Measurements from ENCODE around the gene AVEN.

The AVEN gene

DNA sequence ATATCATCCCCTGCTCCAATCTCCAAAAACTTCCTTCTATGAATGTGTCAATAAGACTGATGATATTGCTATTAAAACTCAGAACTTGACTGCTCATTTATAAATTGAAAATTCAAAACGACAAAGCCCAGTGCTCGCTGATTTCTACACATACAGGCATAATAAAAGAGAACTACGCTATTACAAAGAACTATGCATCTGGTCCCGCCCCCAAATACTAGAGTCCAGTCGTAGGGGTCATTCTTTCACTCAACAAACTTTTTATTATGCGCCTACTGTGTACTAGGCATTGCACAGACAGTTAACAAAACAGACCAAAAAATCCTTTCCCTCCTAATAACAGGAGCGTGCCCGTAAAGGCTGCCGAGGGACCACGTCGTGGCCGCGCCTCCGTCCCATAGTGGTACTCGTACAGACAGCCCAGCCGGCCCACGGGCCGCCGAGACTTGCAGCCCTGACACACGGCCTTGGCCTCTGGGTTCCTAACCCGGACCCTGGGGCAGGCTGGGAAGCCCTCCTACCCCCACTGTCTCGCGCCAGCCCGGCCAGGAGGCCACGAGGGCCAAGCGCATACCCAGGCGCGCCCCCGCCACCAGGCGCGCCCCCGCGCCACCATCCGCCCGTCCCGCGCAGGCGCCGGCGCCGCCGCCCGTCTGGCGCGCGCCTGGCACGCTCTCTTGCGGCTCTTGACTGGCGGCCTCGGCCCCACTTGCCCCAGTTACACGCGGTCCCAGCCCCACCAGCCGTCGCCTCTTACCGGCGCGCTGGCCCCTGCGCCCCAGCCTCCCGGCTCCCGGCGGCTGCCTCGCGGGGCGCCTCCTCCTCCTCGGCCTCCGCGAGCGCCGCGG, 757 bp downstream of the AVEN start:
- no peak for TF ChIP-seq CTCF (IDR thresholded peaks at IDR 0.05; ENCODE audit: low read depth, low read length)
- H3K27me3 ChIP-seq = no peaks in the 10 kb centered on the region
- no peaks in the 10 kb centered on the region for H3K36me3 ChIP-seq
- H3K4me1 ChIP-seq = no peaks in the 10 kb centered on the region
- H3K4me3 ChIP-seq (ENCODE audit: low read depth, low read length) = peak overlapping the region; percentile 92
- H3K9me3 ChIP-seq = no peaks in the 10 kb centered on the region
- peak; percentile 86 for DNase-seq

DNA sequence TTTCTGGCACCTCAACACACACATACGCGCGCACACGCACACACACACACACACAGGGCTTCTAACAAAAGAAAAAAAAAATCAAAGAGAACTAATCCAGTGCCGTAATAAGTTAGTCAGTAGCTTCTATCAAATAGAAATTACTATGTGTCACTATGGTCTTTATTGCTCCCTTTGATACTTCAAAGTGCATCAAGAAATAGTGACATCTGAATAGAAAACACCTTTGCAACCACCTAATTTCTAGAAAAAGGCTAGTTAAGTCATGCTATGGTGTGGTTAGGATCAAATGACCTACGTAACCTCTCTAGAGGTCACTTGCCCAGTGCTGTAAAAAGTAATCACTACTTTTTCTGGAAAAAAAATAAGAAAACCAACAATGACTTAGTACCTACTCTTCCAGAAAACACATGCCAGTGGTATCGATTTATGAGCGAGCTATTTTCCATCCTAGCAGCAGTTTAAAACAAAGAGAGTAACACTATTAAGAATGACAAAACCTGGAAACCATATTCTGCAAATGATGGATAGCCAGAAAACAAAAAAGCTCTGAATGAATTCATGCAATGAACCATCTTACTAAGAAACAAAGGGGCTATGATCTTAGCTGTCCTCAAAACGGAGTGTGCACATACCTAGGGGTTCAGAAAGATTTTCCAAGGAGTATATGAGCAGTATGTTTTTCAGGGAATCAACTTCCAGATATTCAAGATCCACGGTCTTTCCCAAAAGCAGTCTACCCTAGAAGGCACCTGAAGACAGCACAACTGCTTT, 6.8 kb downstream of the AVEN start:
- no peak for DNase-seq
- Histone ChIP-seq H3K4me3 (ENCODE audit: low read depth, low read length) (no peak overlapping the region), H3K27me3 (no peaks in the 10 kb centered on the region), H3K36me3 (no peaks in the 10 kb centered on the region), H3K9me3 (no peaks in the 10 kb centered on the region), H3K4me1 (no peaks in the 10 kb centered on the region)
- TF ChIP-seq CTCF (IDR thresholded peaks at IDR 0.05; ENCODE audit: low read depth, low read length) = no peak

DNA sequence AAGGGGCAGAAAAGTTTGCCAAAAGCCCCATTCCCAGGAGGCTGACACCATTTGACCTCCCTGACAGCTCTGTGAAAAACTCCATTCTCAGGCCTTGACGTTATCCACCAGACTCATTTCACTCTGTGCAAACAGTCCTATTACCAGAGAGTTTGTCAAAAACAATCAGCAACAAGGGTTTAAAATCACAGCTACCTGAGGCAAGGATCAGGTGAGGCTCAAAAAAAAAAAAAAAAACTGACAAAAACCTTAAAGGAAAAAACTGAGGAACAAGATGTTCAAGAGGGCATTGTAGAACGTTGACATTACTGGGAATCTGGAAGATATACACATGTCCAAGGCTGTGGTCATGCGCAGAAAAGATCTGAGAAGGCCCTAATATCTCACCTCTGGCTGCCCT, 11.4 kb downstream of the AVEN start:
- Histone ChIP-seq H3K27me3 (no peaks in the 10 kb centered on the region), H3K4me3 (ENCODE audit: low read depth, low read length) (no peak overlapping the region), H3K4me1 (no peaks in the 10 kb centered on the region), H3K36me3 (no peaks in the 10 kb centered on the region), H3K9me3 (no peaks in the 10 kb centered on the region)
- no peak for DNase-seq
- no peak for TF ChIP-seq CTCF (IDR thresholded peaks at IDR 0.05; ENCODE audit: low read depth, low read length)

GRCh38 chr15:34025252-34025651, 13.8 kb downstream of the AVEN start:
- Histone ChIP-seq H3K4me3 (ENCODE audit: low read depth, low read length) (no peak overlapping the region), H3K4me1 (no peaks in the 10 kb centered on the region), H3K27me3 (no peaks in the 10 kb centered on the region), H3K36me3 (no peaks in the 10 kb centered on the region), H3K9me3 (no peaks in the 10 kb centered on the region)
- DNase-seq = no peak
- no peak for TF ChIP-seq CTCF (IDR thresholded peaks at IDR 0.05; ENCODE audit: low read depth, low read length)

- Histone ChIP-seq H3K27me3 (no peaks in the 10 kb centered on the region), H3K36me3 (no peaks in the 10 kb centered on the region), H3K4me3 (ENCODE audit: low read depth, low read length) (no peak overlapping the region), H3K4me1 (no peaks in the 10 kb centered on the region), H3K9me3 (no peaks in the 10 kb centered on the region)
- DNase-seq = no peak
- no peak for TF ChIP-seq CTCF (IDR thresholded peaks at IDR 0.05; ENCODE audit: low read depth, low read length)
These were observed 15.1 kb downstream of the AVEN start for GRCh38 chr15:34023907-34024306.
